HG02973 (cell line): ENCODE data around the gene CSMD2.
A peak's percentile ranks its signal among the peaks of the same experiment; 100 is the strongest.
"Not testable (repeated sequence)": the region's sequence is repeated elsewhere in the genome, so short reads cannot be mapped to it uniquely, and the experiment has no call there.

Source experiments
- ATAC-seq: cut with Tn5 transposase; IDR thresholded peaks from one replicate; pipeline ENCODE4 v1.9.1; 2021; ENCODE audit warnings: moderate library complexity; ENCODE audit not compliant: unreplicated experiment

Gene CSMD2

DNA sequence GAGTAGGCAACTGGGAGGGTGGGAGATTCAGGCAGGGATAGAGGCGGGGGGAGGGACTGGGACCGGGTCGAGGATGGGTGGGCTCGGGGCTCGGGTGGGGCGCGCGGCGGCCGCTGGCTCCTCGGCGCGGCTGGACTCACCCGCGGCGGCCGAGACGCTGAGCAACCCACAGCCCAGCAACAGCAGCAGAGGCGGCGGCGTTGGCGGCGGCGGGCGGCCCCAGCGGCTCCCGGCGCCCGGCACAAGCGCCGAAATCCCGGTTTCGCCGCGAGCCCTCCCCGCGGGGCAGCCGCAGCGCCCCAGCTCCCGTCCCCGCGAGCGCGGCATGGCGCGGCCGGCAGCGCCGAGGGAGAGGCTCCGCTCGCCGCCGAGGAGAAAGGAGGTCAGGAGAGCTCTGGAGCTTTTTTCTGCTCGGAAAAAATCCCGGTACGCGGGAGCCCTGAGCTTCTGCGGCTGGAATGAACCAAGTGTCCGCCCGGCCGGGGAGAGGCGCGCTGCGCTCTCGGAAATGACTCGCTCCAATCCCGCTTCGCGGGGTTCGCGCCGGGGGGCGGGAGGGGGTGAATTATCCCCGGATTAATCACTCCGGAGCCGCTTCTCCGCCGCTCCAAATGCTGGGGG is at the start of gene CSMD2:
CSMD2 (minus strand) TSS at position 460 of the 621 bp plus-strand sequence; CDS start at position 327, 133 bp downstream.
- ATAC-seq = no peak

DNA sequence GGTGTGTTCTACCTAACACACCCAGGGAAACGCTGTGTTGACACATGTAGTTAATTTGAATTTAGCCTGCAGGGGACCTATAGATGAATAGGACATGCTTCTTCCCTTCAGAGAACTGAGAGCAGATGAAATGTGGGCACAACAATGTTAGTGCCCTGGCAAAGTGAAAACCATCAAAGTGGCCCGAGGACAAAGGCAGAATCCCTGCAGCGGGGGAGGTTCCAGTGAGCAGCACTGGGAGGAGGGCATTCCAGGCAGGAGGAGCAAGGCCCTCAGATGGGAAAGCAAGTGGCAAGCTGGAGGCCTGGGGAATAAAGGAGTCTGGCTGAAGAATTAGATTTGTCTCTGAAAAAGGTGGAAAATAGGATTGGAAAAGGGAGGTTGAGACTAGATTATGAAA is 48.9 kb upstream of the CSMD2 start:
- no peak for ATAC-seq

DNA sequence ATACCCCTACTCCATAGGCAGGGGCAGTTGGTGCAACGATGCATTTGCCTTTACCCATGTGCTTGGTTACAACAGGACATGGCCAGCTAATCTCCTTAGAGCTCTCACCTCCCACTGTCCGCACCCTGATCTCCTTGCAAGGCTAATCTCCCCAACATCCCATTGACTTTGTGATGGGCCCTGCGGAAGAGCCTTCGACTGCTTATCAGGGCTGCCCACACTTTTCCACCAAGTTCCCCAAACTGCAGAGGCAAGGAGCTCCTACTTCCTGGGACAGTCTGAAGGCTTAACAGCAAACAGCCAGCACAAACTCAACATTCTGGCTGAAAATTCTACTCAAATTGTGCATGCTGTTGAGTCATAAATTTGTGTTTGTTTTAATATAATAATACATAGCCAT is 47.6 kb upstream of the CSMD2 start:
- no peak for ATAC-seq

DNA sequence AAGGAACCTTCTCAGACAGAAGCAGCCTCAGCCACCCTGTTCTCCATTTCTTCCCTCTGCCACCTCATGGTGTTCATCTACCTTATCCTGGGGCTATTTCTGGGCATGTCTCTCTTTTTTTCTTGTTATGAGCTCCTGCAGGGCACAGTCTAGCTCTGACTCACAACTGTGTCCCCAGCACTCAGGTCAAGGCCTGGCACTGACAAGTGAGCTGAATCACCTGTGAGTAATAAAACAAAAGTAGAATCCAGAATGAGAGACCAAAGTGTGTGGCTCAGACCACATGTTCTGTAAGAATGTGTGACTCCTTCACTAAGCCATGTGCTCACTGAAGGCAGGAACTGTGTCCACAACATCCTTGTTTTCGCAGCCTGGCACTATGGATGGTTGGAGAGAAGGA is 34.9 kb upstream of the CSMD2 start:
- no peak for ATAC-seq

DNA sequence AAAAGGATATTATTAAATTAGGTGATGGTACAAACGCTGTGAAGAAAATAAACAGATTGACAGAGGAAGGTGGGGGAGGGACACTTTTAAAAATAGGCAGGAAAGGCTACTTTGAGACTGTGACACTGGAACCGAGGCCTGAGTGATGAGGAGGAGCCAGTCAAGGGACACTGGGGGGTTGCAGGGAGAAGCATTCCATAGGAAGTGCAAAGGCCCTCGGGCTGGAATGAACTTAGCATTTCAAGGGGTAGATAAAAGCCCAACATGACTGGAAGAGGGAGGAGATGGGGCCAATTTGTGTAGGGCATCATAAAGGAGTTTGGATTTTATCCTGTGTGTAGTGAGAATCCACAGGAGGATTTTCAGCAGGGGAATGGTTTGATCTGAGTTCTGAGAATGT is 27.6 kb upstream of the CSMD2 start:
- no peak for ATAC-seq

GRCh38 chr1:34190692-34191091 is 25.7 kb upstream of the CSMD2 start:
- ATAC-seq = no peak

DNA sequence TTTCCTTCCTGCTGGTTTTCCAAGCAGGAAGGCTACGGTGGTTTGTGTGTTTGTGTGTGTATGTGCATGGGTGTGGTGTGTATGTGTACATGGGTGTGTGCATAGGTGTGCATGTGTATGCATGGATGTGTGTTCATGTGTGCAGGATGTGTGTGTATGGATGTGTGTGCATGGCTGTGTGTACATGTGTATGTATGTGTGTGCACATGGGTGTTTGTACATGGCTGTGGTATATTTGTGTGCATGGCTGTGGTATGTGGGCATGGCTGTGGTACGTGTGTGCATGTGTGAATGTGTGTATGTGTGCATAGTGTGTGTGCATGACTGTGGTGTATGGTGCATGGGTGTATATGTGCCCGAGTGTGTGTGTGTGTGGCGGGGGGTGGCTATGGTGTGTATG is 24.0 kb upstream of the CSMD2 start:
- ATAC-seq = no peak

DNA sequence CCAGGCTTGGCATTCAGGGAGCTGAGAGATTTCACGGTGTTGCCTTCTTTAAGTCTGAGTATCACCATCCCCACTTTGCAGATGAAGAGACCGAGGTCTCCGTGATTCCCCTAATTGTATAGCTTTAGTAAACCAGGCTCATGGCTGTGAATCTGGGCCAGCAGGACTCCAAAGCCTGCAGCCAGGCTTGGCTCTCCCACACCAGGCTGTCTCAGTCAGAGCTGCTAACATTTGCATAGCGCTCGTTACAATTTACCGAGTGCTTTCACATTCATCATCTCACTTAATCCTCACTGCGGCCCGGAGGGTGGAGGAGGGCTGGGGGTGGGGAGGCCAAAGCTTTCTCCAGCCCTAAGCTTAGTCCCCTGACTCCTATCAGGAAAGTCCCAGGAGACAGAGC is 23.4 kb upstream of the CSMD2 start:
- ATAC-seq = no peak

DNA sequence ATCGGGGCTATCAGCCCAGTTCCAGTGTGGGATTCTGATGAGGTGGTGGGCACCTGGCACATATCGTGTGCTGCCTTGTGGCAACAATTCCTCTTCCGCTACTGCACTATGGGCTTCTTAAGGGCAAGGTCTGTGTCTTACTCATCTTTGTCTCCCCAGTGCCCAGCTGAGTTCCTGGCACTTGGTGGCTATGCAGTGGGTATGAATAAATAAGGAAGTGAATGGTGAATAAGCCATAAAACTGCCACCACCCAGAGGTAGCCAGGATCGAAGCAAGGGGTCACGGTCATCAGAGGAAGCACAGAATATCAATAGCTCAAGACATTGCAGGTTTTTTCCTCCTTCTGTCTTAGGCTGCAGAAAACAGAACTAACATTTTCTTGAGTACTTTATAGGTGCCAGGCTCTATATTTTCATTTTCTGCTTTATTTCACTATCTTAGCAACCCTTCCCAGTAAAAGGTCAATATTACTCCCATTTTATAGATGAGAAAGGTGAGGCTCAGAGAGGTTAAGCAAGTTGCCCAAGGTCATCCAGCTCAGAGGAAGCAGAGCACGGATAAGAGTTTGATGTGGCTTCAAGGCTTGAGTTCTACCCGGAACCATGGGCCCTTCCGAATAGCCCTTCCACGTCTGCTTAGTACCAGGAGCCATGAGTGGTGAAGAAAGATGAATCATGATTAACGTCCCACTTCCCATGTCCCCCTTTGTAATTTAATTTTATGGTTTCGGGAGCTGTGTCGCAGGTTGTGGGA is 21.9 kb upstream of the CSMD2 start:
- ATAC-seq = no peak

GRCh38 chr1:34183381-34183780 is 18.4 kb upstream of the CSMD2 start:
- not testable (repeated sequence) for ATAC-seq

DNA sequence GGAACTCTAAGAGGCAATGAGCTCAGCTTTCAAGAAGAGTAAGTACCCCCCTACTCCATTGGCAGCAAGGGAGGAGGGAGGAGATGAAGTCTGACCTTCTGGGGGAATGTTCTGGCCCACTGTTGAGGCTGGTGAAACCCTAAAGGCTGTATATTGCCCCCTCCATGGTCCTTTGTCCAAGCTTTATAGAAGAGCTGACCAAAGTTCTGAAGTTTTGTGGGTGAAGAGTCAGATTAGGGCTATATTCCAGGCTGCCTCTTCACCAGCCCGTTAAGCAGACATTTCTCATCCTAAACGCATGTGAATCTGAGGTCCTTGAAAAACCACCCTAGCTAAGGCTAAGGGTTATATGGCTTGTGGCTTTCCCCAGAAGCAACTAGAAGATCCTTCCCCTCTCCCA is 13.0 kb upstream of the CSMD2 start:
- ATAC-seq = no peak

- no peak for ATAC-seq
These were observed 12.0 kb upstream of the CSMD2 start, which contains the start of gene C1orf94 for GRCh38 chr1:34176830-34177603. Gene C1orf94, plus strand, starts transcription at chr1:34176907. Its CDS starts 883 bp downstream, at chr1:34177790.

DNA sequence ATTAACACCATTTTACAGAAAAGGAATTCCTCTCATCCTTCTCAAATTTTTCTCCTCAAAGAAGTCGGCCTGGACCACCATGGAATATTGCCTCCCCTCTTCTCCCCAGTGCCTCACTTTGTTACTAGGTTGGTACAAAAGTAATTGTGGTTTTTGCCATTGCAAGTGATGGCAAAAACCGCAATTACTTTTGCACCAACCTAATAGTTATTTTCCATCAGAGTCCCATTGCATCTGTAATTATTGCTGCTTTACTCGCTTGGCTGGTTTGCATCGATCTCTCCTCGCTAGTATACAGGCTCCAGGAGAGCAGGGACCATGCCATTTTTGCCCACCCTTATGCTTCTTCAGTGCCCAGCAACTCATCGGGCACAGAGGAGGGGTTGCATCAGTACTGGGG is 10.7 kb upstream of the CSMD2 start:
- no peak for ATAC-seq

DNA sequence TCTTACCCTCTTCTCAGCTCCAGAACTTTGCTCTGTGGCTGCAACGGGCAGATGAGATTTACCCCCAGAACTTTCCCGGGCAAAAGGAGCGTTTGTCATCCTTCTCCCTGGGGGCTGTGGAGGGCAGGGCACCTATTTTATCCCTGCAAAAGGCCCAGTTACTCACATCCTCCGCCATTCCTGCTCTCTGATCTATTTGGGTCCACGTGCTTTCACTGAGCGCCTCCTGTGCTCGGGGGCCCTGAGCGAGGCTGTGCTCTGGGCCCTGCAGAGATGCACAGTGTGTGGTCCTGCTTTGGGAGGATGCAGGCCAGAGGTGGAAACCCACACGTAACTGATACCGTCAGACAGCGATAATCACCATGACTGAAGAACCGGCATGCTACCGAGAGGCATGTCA is 2.4 kb upstream of the CSMD2 start:
- ATAC-seq = no peak

GRCh38 chr1:34166625-34167361 is 1.8 kb upstream of the CSMD2 start:
- no peak for ATAC-seq

GRCh38 chr1:34166191-34166624 is 1.2 kb upstream of the CSMD2 start:
- no peak for ATAC-seq

- no peak for ATAC-seq
These were observed 442 bp upstream of the CSMD2 start for GRCh38 chr1:34165422-34165921.

- ATAC-seq = no peak
These were observed 968 bp downstream of the CSMD2 start for GRCh38 chr1:34163792-34164731.

DNA sequence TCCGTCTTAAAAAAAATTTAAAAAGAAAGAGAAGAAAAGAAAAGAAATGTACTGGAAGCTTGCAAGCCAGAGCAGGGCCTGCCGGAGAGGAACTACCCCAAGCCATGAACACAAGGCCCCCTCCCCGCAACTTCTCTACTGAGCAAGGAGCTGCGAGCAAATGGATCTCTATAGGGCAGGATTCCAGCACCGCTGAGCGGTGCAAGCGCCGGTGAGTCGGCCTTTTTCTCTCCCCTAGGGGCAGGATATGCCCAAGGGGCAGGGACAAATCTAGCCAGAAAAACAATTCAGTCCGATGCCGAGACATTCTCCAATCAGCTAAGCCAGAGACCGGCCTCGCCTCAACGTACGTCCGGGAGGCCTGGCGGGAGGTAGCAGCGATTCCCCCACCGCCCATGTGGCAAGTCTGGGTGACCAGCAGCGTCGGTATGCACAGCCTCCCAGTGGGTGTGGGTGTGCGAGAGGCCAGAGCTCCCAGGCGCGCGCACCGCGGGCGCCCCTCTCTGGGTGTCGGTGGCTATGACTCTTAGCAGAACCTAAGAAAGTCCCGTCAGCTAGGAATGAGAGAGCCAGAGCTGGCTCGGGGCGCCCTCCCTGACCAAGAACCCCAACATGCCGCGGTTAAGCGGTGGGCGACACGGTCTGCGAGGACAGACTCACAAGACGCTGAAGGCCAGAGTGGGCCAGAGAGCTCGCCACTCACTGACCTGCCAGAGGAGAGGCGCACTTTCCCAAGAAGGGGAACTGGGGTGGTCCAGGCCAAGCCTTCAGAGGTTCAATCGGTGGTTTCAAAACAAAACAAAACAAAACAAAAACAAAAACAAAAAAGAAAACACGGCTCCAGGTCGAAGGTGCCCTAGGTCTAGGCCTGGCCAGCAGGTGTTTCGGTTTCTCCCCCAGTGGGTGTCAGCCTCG is 1.9 kb downstream of the CSMD2 start:
- peak; percentile 77 for ATAC-seq
